RPMI8226 (cell line): ENCODE results near the gene FBXL4.

Experiments
- DNase-seq: peaks from one replicate; pipeline ENCODE4 v3.0.0-alpha.2; 2015

FBXL4 gene

DNA sequence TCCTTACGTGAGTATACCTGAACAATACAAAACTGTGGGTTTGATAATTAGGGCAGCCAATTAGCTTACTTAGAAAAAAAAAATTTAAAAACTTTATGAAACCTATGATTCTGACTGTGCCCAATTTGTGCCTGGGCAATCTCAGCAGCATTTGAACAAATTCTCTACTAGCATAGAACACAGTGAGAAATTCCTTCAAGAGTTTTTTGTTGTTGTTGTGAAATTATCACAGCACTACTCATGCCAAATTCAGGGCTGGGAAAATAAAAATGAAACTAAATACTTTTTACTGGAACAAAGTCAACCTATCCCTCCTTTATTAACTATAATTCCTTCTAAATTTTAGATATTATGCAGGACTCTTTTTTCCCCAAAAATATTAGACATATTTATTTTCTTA is 70.5 kb downstream of the FBXL4 start:
- DNase-seq, result no peak

DNA sequence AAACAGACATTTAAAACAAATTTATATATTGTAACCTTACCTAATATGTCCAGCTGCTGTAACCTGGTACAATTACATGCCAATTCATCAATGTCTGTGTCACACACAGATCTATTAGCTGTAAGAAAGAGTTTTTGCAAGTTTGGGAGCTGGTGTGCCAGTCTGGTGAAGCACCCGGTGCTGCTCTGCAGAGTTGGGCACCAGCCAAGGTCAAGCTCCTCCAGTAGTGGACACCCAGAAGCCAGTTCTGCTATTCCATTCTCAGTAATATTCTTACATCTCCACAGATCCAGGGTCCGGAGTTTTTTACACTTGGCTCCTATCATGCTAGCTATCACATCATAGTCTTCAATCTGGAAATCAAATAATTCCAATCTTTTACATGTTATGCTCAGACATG is 72.4 kb downstream of the FBXL4 start:
- DNase-seq, result no peak

- no peak for DNase-seq
These were observed 75.9 kb downstream of the FBXL4 start for GRCh38 chr6:98871821-98872220.

GRCh38 chr6:98871057-98871456 is 76.7 kb downstream of the FBXL4 start:
- no peak for DNase-seq

- DNase-seq, result no peak
These were observed 83.2 kb downstream of the FBXL4 start for GRCh38 chr6:98864497-98864896.

- no peak for DNase-seq
These were observed 99.1 kb downstream of the FBXL4 start for GRCh38 chr6:98848539-98849242.

- no peak for DNase-seq
These were observed 99.8 kb downstream of the FBXL4 start for GRCh38 chr6:98847779-98848538.

GRCh38 chr6:98847416-98847778 is 100.3 kb downstream of the FBXL4 start:
- DNase-seq, result no peak

GRCh38 chr6:98846021-98846380 is 101.7 kb downstream of the FBXL4 start:
- no peak for DNase-seq

- peak; percentile 61 for DNase-seq
These were observed 102.3 kb downstream of the FBXL4 start for GRCh38 chr6:98845211-98846020.

DNA sequence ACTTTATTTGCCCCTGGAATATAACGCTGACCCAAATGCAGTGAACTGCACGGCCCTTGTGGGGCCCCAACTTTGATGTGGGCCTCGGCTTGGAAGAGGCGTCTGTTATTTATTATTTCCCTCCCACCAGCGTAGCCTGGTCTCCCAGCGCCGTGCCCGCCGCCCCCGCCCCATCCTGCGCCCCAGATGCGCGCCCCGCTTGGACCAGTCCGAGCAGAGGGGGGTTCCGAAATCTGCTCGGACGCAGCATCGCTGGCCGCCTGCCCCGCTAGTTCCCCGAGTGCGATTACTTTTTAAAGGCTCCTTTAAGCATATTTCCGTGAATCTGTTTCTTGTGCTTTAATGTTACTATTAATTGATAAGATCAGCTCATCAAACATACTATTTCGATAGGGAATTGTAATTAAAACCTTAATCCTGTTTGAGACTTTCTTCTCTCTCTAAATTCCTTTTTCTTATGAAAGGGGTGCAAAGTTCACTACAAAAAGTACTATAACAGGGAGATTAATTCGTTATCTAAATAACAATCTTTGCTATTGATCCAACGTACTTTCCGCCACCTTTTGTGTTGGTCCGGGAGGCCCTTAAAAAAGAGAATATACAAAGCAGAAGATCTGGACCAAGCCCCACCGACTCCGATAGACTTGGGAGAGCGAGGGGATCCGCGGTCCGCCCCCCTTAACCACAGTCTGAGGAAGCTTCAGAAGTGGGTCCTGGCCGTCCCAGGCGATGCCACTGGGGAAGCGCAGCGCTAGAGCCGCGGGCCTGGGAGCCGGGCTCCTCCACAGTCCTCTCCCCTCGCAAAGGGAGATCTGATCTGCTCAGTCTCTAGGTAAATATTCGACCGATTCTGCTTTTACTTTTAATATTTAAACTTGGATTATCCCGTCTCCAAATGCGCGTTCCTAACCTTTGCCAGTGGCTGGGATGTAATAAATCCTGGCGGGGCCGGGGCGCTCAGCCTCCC is 103.2 kb downstream of the FBXL4 start:
- no peak for DNase-seq

GRCh38 chr6:98843271-98844243 is 104.2 kb downstream of the FBXL4 start:
- DNase-seq, result no peak

DNA sequence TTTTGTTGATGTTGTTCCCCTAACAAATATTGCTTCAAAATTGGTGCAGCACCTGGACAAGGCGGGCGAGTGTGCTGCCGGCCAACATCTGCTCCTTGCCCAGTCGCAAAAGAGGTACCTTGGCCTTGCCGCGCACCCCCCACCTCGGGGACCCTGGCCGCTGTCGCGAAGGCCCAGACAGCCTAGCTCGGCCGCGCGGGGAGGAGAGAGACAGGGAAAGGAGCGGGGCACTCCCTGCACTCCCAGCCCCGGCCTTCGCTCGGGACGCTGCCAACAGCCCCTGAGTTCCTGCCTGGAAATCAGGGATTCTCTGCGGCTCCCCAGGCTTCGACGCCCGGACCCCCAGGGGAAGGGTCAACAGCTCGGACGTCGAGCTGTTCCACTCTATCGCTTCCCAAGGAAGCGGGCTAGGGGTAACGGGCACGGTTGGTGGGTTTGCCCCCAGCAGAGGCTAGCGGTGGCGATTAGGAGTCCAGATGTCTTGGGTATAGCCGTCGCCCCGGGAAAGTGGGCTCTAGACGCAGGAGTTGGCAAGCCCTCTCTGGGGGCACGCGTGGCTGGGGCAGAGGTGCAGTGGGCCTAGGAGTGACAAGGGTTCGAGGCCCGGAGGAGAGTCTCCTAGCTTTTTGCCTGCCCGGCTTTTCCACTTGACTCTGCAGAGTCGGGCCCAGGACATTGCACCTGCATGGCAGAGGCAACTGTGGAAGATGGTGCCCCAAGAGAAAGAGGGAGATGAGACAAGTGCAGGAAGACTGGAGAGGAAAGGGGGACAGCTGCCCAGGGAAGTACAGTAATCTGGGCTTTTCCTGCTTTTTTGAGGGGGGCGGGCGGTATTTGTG is 105.2 kb downstream of the FBXL4 start:
- DNase-seq, result no peak

GRCh38 chr6:98841621-98842341 is 106.0 kb downstream of the FBXL4 start:
- no peak for DNase-seq

DNA sequence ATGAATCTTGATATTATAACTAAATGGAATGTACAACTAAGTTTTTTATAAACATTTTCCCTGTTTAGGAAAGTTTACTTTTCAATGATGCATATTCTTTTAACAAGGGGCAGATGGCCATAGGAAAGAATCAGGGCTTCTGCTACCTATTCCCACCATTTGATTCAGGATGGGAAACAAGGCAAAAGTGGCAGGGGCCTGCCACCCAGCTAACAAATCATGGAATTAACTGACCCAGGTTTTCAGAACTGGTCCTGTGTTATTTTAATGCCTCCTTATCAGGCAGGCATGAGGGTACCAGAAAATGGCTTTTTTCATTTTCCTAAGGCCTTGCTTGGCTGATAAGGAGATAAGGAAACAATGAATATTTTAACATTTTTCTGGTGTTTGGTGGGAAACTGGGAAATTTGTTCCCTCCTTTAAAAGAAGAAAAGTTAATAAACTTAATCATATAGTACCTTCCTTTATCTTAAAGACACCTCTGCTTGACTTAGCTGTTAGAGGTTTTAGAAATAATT is 106.7 kb downstream of the FBXL4 start:
- DNase-seq, result no peak

DNA sequence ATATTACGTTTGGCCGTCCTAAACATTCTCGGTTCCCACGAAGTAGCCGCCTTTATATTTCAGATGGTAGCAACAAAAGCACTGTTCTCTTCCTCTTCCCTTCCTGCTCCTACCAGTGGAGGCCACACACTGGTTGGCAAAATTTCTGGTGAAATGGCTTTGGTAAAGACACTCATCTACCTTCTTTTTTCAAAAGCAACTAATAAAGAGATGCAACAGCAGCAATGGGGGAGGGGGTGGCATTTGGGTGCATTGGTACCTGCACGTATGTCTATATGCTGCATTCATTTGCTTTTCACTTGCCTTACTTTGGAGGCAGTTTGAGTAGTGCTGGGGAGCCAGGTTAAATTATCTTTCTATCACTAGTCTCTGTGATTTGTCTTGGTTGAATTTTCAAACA is 107.4 kb downstream of the FBXL4 start:
- DNase-seq, result no peak

GRCh38 chr6:98839781-98840361 is 107.9 kb downstream of the FBXL4 start:
- no peak for DNase-seq

DNA sequence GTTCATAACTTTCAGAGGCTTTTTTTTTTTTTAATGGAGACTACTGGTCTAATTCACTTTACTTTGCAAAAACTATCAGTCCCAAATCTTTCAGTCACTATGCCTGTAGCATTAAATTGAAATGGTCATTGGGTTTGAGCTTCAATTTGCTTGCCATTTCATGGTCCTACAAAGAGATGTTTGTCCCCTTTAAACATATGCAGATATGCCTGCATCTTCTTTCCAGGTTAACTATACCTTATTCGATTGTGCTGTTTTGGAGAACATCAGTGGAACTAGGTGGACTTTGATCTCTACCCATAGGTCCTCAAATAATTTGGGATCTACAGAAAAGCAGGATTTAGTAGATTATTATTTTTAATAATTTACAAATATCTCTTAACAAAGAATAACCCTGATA is 108.8 kb downstream of the FBXL4 start:
- DNase-seq, result no peak

DNA sequence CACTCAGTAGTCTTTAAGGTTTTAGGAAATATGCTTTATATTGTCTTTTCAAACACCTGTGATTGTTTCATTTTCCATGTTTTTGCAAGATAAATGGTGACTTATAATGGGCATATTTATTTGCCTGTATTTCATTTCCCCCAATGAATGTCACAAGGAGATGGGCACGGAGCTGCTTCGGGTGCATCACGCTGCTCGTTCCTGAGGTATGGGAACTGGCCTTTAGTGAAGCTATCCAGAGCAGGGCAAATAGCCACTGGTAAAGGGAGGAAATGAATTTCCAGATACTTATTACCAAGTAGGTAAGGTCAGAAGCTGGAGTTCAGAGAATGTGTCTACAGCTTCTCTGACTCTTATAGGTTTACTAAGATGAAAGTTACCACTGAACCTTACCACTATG is 109.7 kb downstream of the FBXL4 start:
- DNase-seq, result no peak
